22Rv1 (cell line): ENCODE data around the gene HECW1.

Experiments
- ZFX ChIP-seq: fragments of 450-650 bp; IDR thresholded peaks from 2 replicates; pipeline ENCODE4 v1.6.1; 2017; ENCODE audit warnings: antibody characterized with exemption, borderline replicate concordance
- TF ChIP-seq, protein P1 (sequence below): fragments of 450-650 bp; IDR thresholded peaks from 2 replicates; pipeline ENCODE4 v1.5.1; 2017; ENCODE audit warnings: mild to moderate bottlenecking

DNA sequence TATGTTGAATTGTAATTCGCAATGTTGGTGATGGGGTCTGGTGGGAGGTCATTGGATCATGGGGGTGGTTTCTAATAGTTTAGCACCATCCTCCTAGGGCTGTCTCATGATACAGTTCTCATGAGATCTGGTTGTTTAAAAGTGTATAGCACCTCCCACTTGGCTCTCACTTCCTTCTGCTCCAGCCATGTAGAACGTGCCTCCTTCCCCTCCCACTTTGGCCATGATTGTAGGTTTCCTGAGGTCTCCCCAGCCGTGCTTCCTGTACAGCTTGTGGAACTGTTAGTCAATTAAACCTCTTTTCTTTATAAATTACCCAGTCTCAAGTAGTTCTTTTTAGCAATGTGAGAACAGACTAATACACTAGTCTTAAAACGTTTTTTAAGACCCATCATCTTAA, 15.6 kb upstream of the HECW1 start:
- TF ChIP-seq, protein P1, sequence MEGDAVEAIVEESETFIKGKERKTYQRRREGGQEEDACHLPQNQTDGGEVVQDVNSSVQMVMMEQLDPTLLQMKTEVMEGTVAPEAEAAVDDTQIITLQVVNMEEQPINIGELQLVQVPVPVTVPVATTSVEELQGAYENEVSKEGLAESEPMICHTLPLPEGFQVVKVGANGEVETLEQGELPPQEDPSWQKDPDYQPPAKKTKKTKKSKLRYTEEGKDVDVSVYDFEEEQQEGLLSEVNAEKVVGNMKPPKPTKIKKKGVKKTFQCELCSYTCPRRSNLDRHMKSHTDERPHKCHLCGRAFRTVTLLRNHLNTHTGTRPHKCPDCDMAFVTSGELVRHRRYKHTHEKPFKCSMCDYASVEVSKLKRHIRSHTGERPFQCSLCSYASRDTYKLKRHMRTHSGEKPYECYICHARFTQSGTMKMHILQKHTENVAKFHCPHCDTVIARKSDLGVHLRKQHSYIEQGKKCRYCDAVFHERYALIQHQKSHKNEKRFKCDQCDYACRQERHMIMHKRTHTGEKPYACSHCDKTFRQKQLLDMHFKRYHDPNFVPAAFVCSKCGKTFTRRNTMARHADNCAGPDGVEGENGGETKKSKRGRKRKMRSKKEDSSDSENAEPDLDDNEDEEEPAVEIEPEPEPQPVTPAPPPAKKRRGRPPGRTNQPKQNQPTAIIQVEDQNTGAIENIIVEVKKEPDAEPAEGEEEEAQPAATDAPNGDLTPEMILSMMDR = no peak
- TF ChIP-seq ZFX = no peak
